GM19324 (cell line): ENCODE measurements around the gene C9.

ENCODE experiments used
- ATAC-seq: cut with Tn5 transposase; IDR thresholded peaks from one replicate; pipeline ENCODE4 v1.9.1; 2021; ENCODE audit warnings: mild to moderate bottlenecking, moderate library complexity; ENCODE audit not compliant: unreplicated experiment, low FRiP score

Gene C9

DNA sequence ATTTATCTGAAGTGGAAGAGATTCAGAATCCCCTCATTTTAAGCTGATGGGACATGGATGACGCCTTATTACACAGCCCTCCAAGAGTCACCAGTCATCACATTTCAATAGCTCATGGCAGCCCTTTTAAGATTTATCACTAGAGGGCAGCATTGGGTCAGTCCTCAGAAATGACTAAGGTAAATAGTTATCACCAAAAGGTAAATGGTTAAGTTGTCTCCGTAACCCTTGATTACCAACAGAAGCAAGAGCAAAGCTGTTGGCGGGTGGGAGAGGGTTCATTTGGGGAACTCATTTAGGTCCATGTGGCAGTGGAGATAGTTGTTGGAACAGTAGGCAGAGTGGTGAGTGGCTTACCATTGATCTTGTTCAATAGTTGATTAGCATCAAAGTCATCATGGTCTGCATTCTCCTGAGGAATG lies 12.0 kb upstream of the C9 start:
- peak; percentile 59 for ATAC-seq

DNA sequence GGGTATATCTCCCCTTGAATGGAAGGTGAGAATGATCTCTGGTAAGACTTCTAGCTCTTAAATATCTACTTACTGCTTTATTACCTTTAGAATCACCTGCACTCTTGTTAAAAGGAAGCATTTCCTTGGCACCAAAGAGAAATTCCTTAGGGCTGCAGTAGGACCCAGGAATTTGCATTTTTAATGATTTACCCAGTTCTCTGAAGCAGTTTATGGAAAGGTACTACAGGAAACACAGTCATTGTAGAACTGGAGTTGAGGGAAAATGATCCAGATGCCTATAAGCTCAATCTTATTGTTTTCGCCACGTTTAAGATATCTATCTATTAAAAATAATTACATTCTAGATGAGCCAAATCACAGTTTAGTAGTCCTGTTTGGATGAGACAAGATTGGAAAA lies 9.5 kb upstream of the C9 start:
- ATAC-seq, result no peak

DNA sequence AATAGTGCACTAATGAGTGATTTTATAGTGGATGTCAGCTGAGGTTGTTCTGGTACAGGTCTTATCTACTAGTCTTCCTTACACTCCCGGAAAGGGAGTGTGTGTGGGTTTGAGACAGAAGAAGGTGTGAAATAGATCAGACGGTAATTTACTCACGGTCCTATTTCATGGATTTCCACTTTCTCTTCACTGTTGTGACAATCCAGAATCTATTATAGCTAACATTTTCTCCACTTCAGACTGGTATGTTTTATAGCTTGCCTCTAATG lies 7.0 kb upstream of the C9 start:
- ATAC-seq, result no peak

DNA sequence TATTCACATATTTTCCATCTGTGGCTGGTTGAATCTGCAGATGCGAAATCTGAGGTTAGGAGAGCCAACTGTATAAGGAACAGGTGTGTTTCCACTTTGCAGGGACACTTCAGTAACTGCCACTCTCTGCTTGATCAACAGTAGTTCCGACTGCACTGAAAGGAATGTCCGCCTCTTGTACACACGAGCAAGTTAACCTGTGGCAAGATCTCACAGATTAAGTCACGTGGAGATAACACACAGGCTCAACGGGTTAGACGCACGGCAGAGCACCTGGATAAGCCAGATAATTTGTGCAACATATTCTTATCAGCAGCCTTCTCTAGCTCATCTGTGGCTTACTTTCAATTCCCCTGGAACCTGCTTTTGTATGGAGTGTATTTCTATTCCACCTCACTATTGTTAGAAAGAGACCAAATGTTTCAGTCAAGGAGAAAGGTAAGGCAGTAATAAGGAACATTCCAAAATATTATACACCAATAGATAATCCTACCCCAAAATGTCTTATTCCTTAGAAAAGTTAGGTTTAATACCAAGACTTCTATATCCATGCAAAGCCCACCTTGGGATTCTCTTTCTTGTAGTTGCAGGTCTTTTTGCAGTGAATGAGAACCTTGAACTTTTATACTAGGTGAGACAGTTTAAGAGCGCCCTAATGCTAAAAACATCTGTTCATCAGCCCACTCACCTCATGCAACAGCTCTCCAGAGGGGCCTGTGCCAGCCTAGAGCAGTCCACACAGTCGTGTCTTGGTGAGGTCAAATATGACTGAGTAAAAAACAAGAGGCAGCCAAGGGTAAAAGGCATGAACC lies 6.5 kb upstream of the C9 start:
- no peak for ATAC-seq

GRCh38 chr5:39369123-39369815 lies 5.0 kb upstream of the C9 start:
- ATAC-seq, result no peak

- no peak for ATAC-seq
These were observed 3.8 kb upstream of the C9 start for GRCh38 chr5:39368116-39368515.

DNA sequence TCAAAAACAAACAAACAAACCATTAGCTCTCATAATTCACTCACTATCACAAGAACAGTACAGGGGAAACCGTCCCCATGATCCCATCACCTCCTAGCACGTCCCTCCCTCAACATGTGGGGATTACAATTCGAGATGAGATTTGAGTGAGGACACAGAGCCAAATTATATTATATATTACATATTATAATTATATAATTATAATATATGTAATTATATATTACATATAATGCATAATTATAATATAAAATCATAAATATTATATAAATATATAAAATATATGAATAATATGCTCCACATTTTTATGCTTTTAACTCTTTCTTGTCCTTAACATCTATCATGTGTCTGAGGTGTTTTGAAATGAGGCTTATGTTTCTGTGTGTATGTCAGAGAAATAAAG lies 3.4 kb upstream of the C9 start:
- no peak for ATAC-seq

GRCh38 chr5:39363217-39363616 lies 1.1 kb downstream of the C9 start:
- ATAC-seq, result no peak

DNA sequence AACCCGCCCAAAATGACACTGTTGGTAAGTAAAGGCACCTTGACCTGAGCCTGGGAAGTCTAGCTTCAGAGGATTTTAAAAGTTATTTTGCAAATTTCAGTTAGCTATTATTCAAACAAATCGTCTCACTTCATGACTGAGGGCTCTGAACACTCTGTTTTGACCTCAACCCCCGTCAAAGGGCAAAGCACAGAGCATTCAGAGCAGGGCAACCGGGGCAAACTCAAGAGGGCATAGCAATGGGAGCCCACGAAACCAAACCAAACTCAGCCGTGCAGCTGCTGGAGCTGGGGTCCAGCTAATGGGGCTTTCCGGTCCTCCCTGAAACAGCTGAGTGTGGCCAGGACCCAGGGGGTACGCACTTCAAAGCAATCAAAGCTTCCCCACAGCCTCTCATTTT lies 1.6 kb downstream of the C9 start:
- no peak for ATAC-seq

GRCh38 chr5:39361306-39361705 lies 3.0 kb downstream of the C9 start:
- no peak for ATAC-seq

GRCh38 chr5:39360471-39361111 lies 3.7 kb downstream of the C9 start:
- no peak for ATAC-seq

DNA sequence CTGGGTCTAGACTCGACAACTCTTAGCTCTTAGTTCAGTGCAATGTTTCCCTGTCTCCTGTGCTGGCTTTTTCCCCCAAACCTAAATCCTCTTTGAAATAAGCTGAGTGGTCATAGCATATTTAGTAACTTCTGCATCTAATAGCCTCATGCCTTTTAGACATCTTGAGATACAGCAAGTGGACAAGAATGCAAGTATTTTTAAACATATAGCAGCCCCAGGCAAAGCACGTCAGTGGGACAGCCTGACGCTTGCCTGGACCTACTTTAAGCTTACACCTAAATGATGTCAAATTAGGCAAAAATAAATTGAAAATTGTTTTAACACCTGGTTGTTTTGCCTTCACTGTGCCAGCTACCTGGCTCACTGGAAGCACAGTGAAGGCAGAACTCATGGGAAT lies 8.0 kb downstream of the C9 start:
- no peak for ATAC-seq

DNA sequence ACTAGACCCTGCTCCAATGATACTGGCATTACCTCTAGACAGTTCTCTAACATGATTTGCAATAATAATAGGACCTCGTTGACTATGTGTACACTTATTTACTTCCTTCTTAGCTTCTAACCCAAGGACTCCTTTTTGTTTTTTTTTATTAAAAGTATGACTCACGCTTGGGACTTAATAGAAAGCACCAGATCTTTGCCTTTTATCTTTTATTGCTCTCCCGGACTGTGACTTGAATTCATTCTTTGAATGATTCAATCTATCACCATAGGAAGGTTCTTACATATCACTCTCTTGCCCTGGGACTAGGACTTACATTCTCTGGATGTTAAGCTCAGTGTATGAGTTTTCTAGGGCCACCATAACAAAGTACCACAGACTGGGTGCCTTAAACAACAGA lies 9.0 kb downstream of the C9 start:
- no peak for ATAC-seq

- no peak for ATAC-seq
These were observed 10.4 kb downstream of the C9 start for GRCh38 chr5:39353717-39354399.

DNA sequence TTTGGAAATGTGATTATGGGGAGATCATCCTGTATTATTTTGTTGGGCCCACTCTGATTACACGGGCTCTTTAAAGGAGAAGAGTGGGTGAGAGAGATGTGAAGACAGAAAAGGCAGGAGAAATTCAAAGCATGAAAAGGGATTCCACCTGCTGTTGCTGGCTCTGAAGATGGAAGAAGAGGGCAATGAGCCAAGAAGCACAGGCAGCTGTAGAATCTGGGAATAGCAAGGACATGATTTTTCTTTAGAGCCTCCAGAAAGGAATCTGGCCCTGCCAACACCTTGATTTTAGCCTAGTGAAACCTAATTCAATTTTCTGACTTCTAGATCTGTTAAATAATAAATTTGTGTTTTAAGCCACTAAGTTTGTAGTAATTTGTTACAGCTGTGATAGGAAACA lies 11.3 kb downstream of the C9 start:
- no peak for ATAC-seq

DNA sequence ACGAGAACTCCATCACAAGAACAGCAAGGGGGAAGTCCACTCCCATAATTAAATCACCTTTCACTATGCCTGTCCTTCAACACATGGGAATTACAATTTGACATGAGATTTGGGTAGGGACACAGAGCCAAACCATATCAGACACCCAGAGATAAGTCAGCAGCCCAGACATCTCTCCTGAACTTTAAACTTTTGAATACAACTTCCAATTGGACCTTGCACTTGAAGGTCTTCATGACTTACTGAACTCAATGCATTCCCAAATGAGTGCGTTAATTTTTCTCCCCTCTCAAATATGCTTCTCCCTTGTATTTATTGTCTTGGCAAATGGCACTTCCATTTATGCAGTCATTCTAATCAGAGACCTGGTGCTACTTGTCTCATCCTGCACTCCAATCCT lies 12.1 kb downstream of the C9 start:
- ATAC-seq, result no peak

DNA sequence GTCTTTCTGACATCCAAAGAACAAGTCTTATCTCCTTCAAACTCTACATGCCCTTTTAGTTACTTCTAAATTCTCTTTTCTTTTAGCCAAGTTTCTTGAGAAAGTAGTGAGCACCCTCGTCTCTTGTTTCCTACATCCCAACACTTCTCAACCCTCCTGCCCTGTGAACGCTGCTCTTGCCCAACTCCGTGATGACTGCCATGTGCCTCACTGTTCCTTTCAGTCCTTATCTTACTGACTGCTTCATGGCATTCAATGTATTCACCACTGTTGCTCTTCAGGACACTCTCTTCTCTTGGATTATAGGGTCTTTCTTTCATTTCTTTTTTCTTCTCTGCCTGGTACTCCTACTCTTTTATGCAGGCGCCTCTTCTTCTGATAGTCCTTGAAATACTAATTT lies 14.8 kb downstream of the C9 start:
- no peak for ATAC-seq

- ATAC-seq, result no peak
These were observed 21.8 kb downstream of the C9 start for GRCh38 chr5:39342460-39342859.

GRCh38 chr5:39341896-39342295 lies 22.4 kb downstream of the C9 start:
- no peak for ATAC-seq

- no peak for ATAC-seq
These were observed 23.8 kb downstream of the C9 start for GRCh38 chr5:39340506-39340905.

- ATAC-seq, result no peak
These were observed 26.9 kb downstream of the C9 start for GRCh38 chr5:39337252-39337915.
